Measurements from ENCODE around the gene SPDYE16. TPM values are rescaled to one million over a fixed set of nuclear protein-coding genes. Genes with fewer than 3 reads are reported as not detected.
"Not testable (repeated sequence)": the region's sequence is repeated elsewhere in the genome, so short reads cannot be mapped to it uniquely, and the experiment has no call there.

Gene SPDYE16
- total RNA-seq = not detected
- 0.23 TPM for polyA plus RNA-seq

DNA sequence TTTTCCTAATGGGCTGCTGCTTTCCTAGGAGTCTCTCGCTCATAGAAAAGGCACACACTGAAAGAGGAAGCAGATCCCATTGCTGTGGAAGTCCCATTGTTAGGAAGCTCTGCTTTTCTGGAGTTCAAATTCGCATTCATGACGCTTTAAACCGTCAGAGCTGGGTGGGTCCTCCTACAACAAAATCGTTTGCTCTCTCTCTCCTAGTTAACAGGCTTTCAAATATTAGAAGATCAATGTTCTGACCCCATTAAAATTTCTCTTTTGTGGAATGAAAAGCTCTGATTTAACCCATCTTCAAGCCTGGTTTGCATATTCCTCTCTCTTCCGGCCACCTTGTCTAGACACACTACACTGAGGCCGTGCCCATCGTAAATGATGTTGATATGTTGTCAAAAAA, at the start of gene SPDYE16:
Gene SPDYE16 (minus strand): TSS at position 101 of the 400 bp plus-strand sequence. CDS start 1,838 bp downstream, outside the sequence.
- WGBS = no CpG with 5 or more reads among the region's 8 CpGs
- DNase-seq (ENCODE audit: extremely low spot score); H3K4me1 ChIP-seq (ENCODE audit: insufficient read depth); H3K36me3 ChIP-seq (ENCODE audit: insufficient read depth); H3K27ac ChIP-seq (ENCODE audit: low read depth); H3K4me3 ChIP-seq (ENCODE audit: low read depth, low read length): not testable (repeated sequence)

DNA sequence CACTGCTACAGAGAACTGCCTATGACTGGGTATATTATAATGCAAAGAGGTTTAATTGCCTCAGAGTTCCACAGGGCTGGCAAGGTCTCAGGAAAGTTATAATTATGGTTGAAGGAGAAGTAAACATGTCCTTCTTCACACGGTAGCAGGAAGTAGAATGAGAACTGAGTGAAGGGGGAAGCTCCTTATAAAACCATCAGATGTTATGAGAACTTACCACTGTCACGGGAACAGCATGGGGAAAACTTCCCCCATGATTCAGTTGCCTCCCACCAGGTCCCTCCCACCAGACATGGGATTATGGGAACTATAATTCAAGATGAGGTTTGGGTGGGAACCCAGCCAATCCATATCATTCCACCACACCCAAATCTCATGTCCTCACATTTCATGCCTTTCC, 49.6 kb upstream of the SPDYE16 start:
- not testable (repeated sequence) for H3K27ac ChIP-seq (ENCODE audit: low read depth); H3K4me3 ChIP-seq (ENCODE audit: low read depth, low read length); H3K4me1 ChIP-seq (ENCODE audit: insufficient read depth); DNase-seq (ENCODE audit: extremely low spot score); H3K36me3 ChIP-seq (ENCODE audit: insufficient read depth)
- WGBS = 62% methylated on average over 2 of the region's 2 CpGs

DNA sequence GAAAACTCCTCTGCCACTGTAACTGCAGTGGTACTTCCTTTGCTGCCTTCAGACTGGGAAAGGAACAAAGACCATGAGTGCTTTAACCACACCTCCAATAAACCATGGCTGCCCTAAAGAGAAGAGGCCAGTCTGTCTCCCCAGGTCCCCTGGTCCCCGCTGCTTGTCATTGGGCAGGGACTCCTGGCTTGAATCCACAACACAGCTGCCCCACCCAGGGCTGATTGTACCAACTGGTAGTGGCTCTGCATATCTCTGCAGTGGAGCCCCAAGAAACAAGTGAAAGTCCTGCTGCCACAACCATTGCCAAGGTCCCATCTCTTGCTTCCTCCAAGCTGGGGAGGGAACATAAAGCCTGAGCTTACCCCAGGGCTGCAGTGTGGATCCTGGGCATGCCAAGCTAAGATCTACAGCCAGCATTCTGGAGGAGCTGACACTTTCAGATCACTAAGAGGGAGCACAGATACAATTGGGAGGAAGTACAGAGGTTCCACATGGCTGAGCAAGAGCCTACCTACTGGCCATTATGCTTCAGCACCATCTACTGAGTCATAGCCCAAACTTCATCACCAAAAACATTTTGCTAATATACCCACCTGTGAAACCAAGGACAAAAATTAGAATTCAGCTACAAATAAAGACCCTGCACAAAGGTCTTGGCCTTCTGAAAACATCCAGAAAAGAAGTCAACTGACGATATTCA, 48.7 kb upstream of the SPDYE16 start:
- not testable (repeated sequence) for H3K4me3 ChIP-seq (ENCODE audit: low read depth, low read length); DNase-seq (ENCODE audit: extremely low spot score); H3K36me3 ChIP-seq (ENCODE audit: insufficient read depth); H3K4me1 ChIP-seq (ENCODE audit: insufficient read depth); H3K27ac ChIP-seq (ENCODE audit: low read depth)
- WGBS = 77% methylated on average over 2 of the region's 2 CpGs

- H3K4me1 ChIP-seq (ENCODE audit: insufficient read depth); H3K36me3 ChIP-seq (ENCODE audit: insufficient read depth); DNase-seq (ENCODE audit: extremely low spot score); H3K27ac ChIP-seq (ENCODE audit: low read depth); H3K4me3 ChIP-seq (ENCODE audit: low read depth, low read length): not testable (repeated sequence)
- WGBS = 94% methylated on average over 3 of the region's 3 CpGs
These were observed 47.9 kb upstream of the SPDYE16 start for GRCh38 chr7:76591033-76591432.

DNA sequence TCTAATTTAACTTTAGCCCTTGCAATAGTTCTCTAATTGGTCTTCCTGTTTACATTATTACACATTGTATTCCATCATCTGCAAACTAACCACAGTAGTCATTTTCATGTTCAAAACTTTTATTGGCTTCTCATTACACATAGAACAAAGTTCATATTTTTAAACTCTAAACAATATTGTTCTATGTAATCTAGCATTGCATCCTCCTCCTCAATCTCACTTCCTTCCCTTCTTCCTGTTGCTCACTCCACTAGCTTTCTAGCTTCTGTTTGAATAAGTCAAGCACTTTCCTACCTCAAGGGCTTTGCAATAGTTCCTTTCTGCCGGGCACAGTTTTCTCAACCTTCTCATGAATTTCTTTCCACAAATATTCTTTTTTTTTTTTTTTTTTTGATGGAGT, 45.5 kb upstream of the SPDYE16 start:
- not testable (repeated sequence) for H3K36me3 ChIP-seq (ENCODE audit: insufficient read depth); H3K4me1 ChIP-seq (ENCODE audit: insufficient read depth); H3K27ac ChIP-seq (ENCODE audit: low read depth); H3K4me3 ChIP-seq (ENCODE audit: low read depth, low read length); DNase-seq (ENCODE audit: extremely low spot score)
- no CpG with 5 or more reads among the region's 1 CpG for WGBS

GRCh38 chr7:76586585-76587315, 43.7 kb upstream of the SPDYE16 start:
- H3K4me3 ChIP-seq (ENCODE audit: low read depth, low read length); H3K27ac ChIP-seq (ENCODE audit: low read depth); H3K36me3 ChIP-seq (ENCODE audit: insufficient read depth); H3K4me1 ChIP-seq (ENCODE audit: insufficient read depth); DNase-seq (ENCODE audit: extremely low spot score): not testable (repeated sequence)
- WGBS = 96% methylated on average over 2 of the region's 2 CpGs

DNA sequence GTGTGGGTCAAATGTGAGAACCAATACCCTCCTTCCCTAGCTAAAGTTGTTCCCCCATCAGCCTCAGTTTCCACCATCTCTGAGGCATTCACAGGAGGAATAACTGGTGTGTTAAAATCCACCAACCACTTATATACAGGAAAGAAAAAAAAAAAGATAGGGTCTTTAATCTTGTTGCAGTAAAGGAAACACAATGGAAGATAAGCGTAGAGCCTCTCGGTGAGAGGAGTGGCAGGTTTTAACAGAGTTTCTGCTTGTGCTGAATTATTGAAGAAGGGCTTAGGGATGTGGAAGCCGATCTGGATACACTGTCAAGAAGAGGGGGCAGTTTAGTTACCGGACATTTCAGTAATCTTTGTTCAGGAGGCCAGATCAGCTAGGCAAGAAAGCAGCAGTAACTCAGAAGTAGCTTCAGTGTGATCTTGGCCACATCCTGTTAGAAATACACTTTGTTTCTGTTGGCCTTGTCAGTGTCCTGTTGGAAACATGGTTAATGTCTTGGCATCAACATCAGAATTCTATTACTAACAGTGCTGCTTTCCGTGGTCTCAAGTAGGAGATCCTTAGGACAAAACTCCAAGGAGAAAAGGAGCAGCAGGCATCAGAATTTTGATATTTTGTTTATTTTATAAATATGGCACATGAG, 40.7 kb upstream of the SPDYE16 start:
- H3K27ac ChIP-seq (ENCODE audit: low read depth) = peak overlapping the region; percentile 23
- not testable (repeated sequence) for H3K4me3 ChIP-seq (ENCODE audit: low read depth, low read length); H3K4me1 ChIP-seq (ENCODE audit: insufficient read depth); H3K36me3 ChIP-seq (ENCODE audit: insufficient read depth)
- 15% methylated on average over 5 of the region's 5 CpGs for WGBS
- DNase-seq (ENCODE audit: extremely low spot score) = peak; percentile 21

DNA sequence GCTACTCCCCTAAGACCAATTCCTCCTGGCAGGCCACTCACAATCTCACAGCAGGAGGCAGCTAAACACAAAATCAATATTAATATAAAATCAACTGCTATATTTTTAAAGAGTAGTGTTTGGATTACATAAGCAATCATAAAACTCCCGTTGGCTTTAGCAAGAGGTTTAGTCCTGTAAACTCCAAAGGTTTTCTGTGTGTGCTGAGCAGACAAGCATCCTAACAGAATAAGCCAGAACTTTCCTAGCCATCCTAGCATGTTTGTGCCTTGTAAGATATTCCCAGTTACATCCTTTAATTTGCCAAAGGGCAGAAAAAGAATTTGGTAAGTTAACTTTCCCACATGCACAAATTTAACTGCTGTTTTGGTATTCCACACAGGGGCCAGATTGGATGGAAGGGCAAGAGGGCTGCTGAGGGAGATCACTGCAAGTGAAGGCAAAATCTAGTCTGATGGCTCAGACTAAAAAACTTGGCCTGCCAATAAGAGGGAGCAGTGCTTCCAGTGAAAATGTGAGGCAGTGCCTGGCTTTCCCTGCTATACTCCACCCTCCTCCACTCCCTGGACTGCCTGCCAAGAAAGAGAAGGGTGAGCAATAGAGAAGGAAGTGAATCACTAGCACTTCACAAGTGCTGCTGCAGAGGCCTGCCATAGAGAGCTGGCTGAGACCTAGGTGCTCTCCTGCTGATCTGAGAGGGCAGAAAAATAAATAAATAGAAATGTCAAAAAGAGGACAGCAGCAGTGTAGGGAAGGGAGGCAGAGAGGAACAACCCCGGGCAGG, 39.9 kb upstream of the SPDYE16 start:
- H3K27ac ChIP-seq (ENCODE audit: low read depth); H3K4me1 ChIP-seq (ENCODE audit: insufficient read depth); H3K4me3 ChIP-seq (ENCODE audit: low read depth, low read length); H3K36me3 ChIP-seq (ENCODE audit: insufficient read depth): not testable (repeated sequence)
- peak; percentile 59 for DNase-seq (ENCODE audit: extremely low spot score)
- WGBS = 12% methylated on average over 1 of the region's 2 CpGs

- not testable (repeated sequence) for H3K4me3 ChIP-seq (ENCODE audit: low read depth, low read length); H3K27ac ChIP-seq (ENCODE audit: low read depth); DNase-seq (ENCODE audit: extremely low spot score); H3K36me3 ChIP-seq (ENCODE audit: insufficient read depth); H3K4me1 ChIP-seq (ENCODE audit: insufficient read depth)
- WGBS = 61% methylated on average over 3 of the region's 3 CpGs
These were observed 33.0 kb upstream of the SPDYE16 start for GRCh38 chr7:76575919-76576655.

DNA sequence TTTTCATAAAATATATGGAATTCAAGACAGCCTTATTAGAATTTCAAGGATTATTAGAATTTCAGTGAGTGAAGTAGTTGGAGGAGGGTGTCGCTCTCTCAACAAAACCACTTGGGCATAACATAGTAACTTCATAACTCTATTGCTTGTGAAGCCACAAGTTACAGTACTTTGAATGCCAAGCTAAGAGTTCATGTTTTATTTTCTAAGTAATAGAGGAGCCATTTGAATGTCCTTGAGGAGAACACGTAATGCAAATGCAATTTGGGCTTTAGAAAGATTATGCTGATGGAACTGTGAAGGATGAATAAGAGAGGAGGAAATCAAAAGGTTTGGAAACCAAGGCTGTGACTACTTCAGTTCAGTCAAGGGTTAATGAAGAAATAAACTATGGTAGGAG, 32.3 kb upstream of the SPDYE16 start:
- H3K27ac ChIP-seq (ENCODE audit: low read depth); H3K4me3 ChIP-seq (ENCODE audit: low read depth, low read length); H3K4me1 ChIP-seq (ENCODE audit: insufficient read depth); DNase-seq (ENCODE audit: extremely low spot score); H3K36me3 ChIP-seq (ENCODE audit: insufficient read depth): not testable (repeated sequence)
- WGBS = 95% methylated on average over 1 of the region's 2 CpGs

GRCh38 chr7:76572296-76572695, 29.2 kb upstream of the SPDYE16 start:
- not testable (repeated sequence) for H3K36me3 ChIP-seq (ENCODE audit: insufficient read depth); DNase-seq (ENCODE audit: extremely low spot score); H3K27ac ChIP-seq (ENCODE audit: low read depth); H3K4me3 ChIP-seq (ENCODE audit: low read depth, low read length); H3K4me1 ChIP-seq (ENCODE audit: insufficient read depth)
- 62% methylated on average over 3 of the region's 3 CpGs for WGBS

DNA sequence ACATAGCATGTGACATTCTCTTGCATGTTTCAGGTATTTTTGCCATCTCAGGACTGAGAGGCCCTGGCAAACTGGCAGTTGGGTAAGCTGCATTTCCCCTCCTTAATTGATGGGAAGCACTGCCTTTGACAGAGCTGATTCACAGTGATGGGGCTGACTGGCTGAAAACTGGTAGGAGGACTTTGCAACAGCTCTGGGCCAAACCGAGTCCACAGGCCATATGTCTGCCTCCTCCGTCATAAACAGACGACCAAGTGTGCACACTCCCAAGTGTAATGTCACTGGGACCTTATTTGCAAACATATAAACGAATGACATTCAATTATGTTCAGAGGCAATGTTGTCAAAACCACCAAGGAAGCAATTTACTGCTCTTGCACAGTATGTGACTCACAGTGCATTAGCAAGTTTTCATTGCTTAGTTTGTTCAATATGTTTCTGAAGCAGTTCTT, 27.3 kb upstream of the SPDYE16 start:
- DNase-seq (ENCODE audit: extremely low spot score); H3K36me3 ChIP-seq (ENCODE audit: insufficient read depth); H3K27ac ChIP-seq (ENCODE audit: low read depth); H3K4me1 ChIP-seq (ENCODE audit: insufficient read depth); H3K4me3 ChIP-seq (ENCODE audit: low read depth, low read length): not testable (repeated sequence)
- 73% methylated on average over 4 of the region's 4 CpGs for WGBS

DNA sequence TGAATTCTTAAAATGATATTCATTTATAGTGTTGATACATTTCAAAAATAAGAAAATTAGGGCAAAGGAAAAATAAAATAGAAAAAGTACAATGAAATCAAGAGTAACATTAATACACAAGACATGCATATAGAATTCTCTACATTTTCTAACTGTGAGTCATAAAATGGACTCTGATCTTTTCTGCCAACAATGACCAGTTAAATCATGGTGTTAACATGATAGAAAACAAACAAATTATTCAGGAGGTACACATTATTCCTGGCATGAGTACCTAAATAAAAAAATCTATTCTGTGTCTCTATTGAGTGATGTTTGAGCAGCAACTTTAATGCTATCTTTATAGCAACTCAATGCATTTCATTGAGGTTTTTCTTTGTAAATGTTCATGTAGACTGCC, 25.6 kb upstream of the SPDYE16 start:
- DNase-seq (ENCODE audit: extremely low spot score); H3K36me3 ChIP-seq (ENCODE audit: insufficient read depth); H3K27ac ChIP-seq (ENCODE audit: low read depth): not testable (repeated sequence)

More for the DNA sequence above, 25.6 kb upstream of the SPDYE16 start:
- not testable (repeated sequence) for H3K4me3 ChIP-seq (ENCODE audit: low read depth, low read length); H3K4me1 ChIP-seq (ENCODE audit: insufficient read depth)
